Lung (tissue), 12 donors: ENCODE measurements around the gene GLIS2. TPM values are rescaled to one million over a fixed set of nuclear protein-coding genes. Genes with fewer than 3 reads are reported as not detected.

Source experiments
- ATAC-seq: fragments of 200-7000 bp; cut with Tn5 transposase; one replicate; pipeline ENCODE4 v1.9.1; 2020; ENCODE audit warnings: moderate number of reproducible peaks; ENCODE audit not compliant: insufficient read depth, low FRiP score
- DNase-seq, 3 donors: peaks; one replicate each; pipeline ENCODE4 v3.0.0-alpha.2; 2013 to 2017
- H3K27ac ChIP-seq, 2 donors: one replicate each; pipeline ENCODE4 v1.5.1; 2013; ENCODE audit warnings: mild to moderate bottlenecking in 2 of 2, moderate library complexity in 2 of 2, control low read depth in 1 of 2, inconsistent platforms in 1 of 2, low read depth in 1 of 2, low read length in 1 of 2
- H3K27me3 ChIP-seq, 3 donors: one replicate each; pipeline ENCODE4 v1.5.1; 2013; ENCODE audit warnings: low read length in 2 of 3; ENCODE audit not compliant: control insufficient read depth in 3 of 3, insufficient read depth in 3 of 3
- H3K36me3 ChIP-seq, 4 donors: one replicate each; pipeline ENCODE4 v1.5.1; 2013; ENCODE audit warnings: low read length in 4 of 4, mild to moderate bottlenecking in 1 of 4, moderate library complexity in 1 of 4; ENCODE audit not compliant: control insufficient read depth in 4 of 4, insufficient read depth in 4 of 4
- H3K4me1 ChIP-seq, 5 donors: one replicate each; pipeline ENCODE4 v1.5.1; 2013; ENCODE audit warnings: low read length in 5 of 5, mild to moderate bottlenecking in 2 of 5, moderate library complexity in 1 of 5; ENCODE audit not compliant: control insufficient read depth in 5 of 5, insufficient read depth in 5 of 5
- H3K4me3 ChIP-seq: one replicate; pipeline ENCODE4 v1.5.1; 2013; ENCODE audit warnings: mild to moderate bottlenecking, control low read depth, moderate library complexity
- H3K9ac ChIP-seq, 2 donors: one replicate each; pipeline ENCODE4 v1.5.1; 2013; ENCODE audit warnings: low read length in 2 of 2, control low read depth in 1 of 2; ENCODE audit not compliant: insufficient read depth in 1 of 2
- H3K9me3 ChIP-seq, 4 donors: one replicate each; pipeline ENCODE4 v1.5.1; 2013; ENCODE audit warnings: low read length in 3 of 4, mild to moderate bottlenecking in 1 of 4, moderate library complexity in 1 of 4; ENCODE audit not compliant: control insufficient read depth in 4 of 4, insufficient read depth in 3 of 4
- WGBS, 2 donors: extraction: QIAGEN DNeasy Blood & Tissue Kit; methylation state at CpG; one replicate each; pipeline ENCODE4 v1.1.7; 2013; 5-methylcytosine and 5-hydroxymethylcytosine counted together
- polyA plus RNA-seq, 2 donors: library from polyadenylated mRNA; stranded (reverse); fragments of 200-250 nt; gene quantifications; one replicate each; pipeline ENCODE4 v1.2.1, GENCODE V29; 2013
- total RNA-seq, 2 donors: library from RNA; depleted of rRNA in 1 of 2; stranded (reverse); fragments of >200 nt in 1 of 2; gene quantifications; one replicate each; pipeline ENCODE4 v1.2.1, GENCODE V29; 2014 to 2021
- TF ChIP-seq, protein P1 (sequence below): IDR thresholded peaks from 2 replicates; pipeline ENCODE4 v1.5.1; 2012; ENCODE audit warnings: mild to moderate bottlenecking; ENCODE audit errors: control extremely low read depth, extremely low read depth
- donor health status: control.
- donor health status: control.
- donor health status: Bipolar disorder and iron deficiency.
- donor health status: healthy.
- donor health status: DM: yes; HTN: yes; CAD: no.

GLIS2 gene
- total and polyA plus RNA-seq, 4 donors = 8.8 to 25.5 (median 14.9) TPM

DNA sequence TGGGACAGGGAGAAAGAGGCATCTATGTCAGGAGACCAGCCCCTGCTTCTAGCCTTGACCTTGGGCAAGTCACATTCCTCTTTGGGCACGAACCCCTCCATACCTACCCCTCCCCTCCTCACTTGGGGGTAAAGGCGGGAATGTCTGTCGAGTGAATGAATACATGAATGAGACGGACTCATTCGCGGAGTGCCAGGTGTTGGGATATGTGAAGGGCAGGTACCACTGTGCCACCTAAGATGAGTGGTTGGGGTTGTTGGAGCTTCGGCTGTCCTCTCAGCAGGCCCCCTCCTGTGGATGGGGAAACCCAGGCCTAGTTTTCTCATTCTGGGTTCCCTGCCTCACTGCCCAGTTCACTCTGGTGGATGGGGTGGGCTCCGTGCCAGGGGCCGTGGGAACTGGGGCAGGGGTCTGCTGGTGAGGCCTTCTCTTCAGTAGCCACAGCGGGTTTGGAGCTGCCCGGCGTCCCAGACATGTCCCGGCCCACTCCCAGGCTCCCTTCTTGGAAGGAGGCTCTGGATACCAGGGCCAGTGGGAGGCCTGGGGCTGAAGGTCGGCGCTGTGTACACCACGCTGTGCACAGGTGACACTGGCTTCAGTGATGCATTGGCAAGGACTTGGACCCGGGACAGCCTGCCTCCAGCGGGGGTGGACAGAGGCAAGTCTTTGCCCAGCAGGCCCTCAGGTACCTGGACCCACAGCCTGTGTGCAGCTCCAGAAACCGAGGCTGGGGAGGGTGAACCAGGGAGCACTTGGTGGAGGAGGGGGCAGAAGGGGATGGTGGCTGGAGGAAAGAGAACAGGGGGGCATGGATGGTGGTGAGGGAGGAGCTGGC, 5.6 kb downstream of the GLIS2 start:
- Histone ChIP-seq H3K4me3 (no peak overlapping the region), H3K27ac (peak overlapping the region in 1 of 2 donors; percentile 78), H3K4me1 (peaks cover 11 to 74% (median 68%) of the 10 kb centered on the region in 5 donors), H3K9ac (no peak overlapping the region), H3K27me3 (no peaks in the 10 kb centered on the region), H3K36me3 (no peaks in the 10 kb centered on the region), H3K9me3 (no peaks in the 10 kb centered on the region)
- TF ChIP-seq, protein P1, sequence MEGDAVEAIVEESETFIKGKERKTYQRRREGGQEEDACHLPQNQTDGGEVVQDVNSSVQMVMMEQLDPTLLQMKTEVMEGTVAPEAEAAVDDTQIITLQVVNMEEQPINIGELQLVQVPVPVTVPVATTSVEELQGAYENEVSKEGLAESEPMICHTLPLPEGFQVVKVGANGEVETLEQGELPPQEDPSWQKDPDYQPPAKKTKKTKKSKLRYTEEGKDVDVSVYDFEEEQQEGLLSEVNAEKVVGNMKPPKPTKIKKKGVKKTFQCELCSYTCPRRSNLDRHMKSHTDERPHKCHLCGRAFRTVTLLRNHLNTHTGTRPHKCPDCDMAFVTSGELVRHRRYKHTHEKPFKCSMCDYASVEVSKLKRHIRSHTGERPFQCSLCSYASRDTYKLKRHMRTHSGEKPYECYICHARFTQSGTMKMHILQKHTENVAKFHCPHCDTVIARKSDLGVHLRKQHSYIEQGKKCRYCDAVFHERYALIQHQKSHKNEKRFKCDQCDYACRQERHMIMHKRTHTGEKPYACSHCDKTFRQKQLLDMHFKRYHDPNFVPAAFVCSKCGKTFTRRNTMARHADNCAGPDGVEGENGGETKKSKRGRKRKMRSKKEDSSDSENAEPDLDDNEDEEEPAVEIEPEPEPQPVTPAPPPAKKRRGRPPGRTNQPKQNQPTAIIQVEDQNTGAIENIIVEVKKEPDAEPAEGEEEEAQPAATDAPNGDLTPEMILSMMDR = no peak
- 83 to 95% methylated on average over 19 of the region's 19 CpGs for WGBS, 2 donors
- DNase-seq (no peak), ATAC-seq (no peak)

DNA sequence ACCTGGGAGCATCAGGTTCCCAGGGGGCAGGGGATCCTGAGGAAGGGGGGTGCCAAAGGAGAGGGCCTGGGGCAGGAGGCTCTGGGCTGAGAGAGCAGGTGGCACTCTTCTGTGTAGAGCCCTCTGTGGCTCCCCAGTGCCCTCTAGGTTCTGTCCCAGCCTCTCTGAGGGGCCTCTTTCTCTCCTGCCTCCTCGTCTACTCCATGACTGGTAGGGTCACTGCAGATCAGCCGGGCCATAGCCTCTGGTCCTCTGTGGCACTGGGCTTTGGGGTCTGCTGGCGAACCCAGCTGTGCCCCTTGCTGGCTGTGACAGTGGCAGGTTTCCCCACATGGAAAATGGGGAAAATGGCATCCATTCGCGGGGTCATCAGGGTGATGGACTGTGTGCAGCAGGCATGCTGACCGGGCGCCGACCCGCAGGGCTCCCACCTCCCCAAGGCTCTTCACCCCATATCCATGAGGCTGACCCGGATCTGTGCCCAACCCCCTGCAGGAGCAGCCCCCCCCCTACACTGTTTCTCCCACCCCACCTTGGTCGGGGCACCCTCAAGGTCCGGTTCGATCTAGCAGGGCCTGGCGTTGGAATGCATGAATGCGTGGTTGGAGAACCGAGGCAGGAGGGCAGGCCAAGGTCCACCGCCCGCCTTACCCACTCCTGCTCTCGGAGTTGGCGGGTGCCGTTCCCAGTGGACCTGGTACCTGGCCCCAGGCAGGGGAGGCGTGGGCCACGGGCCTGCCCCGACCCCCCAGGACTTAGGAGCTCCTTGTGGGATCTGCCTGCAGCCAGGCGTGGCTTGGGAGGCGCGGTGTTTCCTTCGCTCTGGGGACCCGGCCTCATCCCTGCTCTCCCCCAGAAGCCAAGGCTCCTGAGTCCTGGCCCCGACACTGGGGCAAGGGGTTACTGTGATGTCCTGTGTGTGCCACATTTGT, 6.5 kb downstream of the GLIS2 start:
- Histone ChIP-seq H3K27me3 (no peaks in the 10 kb centered on the region), H3K9me3 (no peaks in the 10 kb centered on the region), H3K27ac (peak overlapping the region in 1 of 2 donors; percentile 59), H3K4me3 (no peak overlapping the region), H3K36me3 (no peaks in the 10 kb centered on the region), H3K4me1 (peaks cover 11 to 71% (median 63%) of the 10 kb centered on the region in 5 donors), H3K9ac (no peak overlapping the region)
- WGBS, 2 donors = 82 to 85% methylated on average over 30 of the region's 30 CpGs
- TF ChIP-seq, protein P1 = no peak
- ATAC-seq (no peak), DNase-seq (no peak)

DNA sequence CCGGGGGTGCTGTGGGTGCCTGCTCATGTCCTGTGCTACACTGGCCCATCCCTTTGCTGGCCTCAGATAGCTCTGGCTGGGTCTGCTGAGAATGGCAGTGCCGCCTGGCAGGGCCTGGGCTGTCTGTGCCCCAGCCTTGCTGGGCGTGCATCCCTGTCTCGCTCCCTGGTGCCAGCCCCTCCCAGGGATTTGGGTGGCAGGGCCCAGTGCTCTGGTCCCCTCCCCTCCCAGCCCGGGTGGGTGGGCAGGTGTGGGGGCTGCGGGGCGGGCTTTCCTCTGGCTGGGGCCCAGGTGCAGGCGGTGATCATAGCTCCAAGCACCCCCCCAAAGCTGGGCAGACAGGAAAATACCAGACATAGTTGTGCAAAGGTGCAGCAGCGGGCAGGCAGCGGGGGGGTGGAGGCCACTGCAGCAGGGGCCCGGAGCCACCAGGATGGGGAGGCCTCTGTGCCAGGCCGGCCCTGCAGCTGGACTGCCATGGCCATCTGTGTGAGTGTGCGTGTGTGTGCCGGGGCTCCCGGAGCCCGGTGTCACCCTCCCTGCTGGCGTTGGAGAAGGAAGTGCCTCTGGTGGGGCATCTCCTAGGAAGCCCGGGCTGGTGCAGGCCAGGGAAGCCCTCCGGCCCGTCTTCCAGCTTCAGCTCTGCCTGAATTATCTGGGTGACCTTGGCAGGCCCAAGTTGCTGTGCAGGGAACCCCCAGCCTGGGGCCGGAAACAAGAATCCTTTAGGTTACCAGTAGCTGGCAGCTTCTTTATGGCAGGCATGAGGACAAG, 7.4 kb downstream of the GLIS2 start:
- ATAC-seq = no peak
- WGBS, 2 donors = 47 to 68% methylated on average over 21 of the region's 21 CpGs
- H3K27ac ChIP-seq = peak overlapping the region; percentile 68 to 91
- peak in 2 of 3 donors; percentile 46 to 55 for DNase-seq
- peaks cover 5 to 64% (median 55%) of the 10 kb centered on the region in 5 donors for H3K4me1 ChIP-seq
- no peak overlapping the region for H3K4me3 ChIP-seq
- no peaks in the 10 kb centered on the region for H3K27me3 ChIP-seq
- no peaks in the 10 kb centered on the region for H3K36me3 ChIP-seq
- H3K9me3 ChIP-seq = no peaks in the 10 kb centered on the region
- no peak overlapping the region for H3K9ac ChIP-seq
- TF ChIP-seq, protein P1 = no peak
